HepG2 (cell line): ENCODE measurements around the gene SRSF1. TPM values are rescaled to one million over a fixed set of nuclear protein-coding genes. Genes with fewer than 3 reads are reported as not detected.

ENCODE experiments used
- E2F2 ChIP-seq: sonication (generic); formaldehyde crosslinking; IDR thresholded peaks from 2 replicates; pipeline ENCODE4 v1.4.0; 2020; ENCODE audit warnings: missing genetic modification reagents, borderline replicate concordance
- EED ChIP-seq: sonication (generic); formaldehyde crosslinking; IDR thresholded peaks from 2 replicates; pipeline ENCODE4 v1.5.0; 2020; ENCODE audit warnings: mild to moderate bottlenecking, missing genetic modification reagents
- FOXP1 ChIP-seq, 2 experiments: fragments of 450-650 bp in 1 of 2; IDR thresholded peaks; 2 replicates each; pipeline ENCODE4 v1.6.1; 2017 to 2018; ENCODE audit warnings: antibody characterized with exemption in 1 of 2
- KDM6A ChIP-seq: IDR thresholded peaks from 2 replicates; pipeline ENCODE4 v1.6.1; 2016; ENCODE audit warnings: low read depth
- MBD4 ChIP-seq: IDR thresholded peaks from 2 replicates; pipeline ENCODE4 v1.6.1; 2012; ENCODE audit warnings: low read length, inconsistent platforms, borderline replicate concordance
- MXD1 ChIP-seq: sonication (generic); formaldehyde crosslinking; IDR thresholded peaks from 2 replicates; pipeline ENCODE4 v1.4.0; 2020; ENCODE audit warnings: mild to moderate bottlenecking, missing genetic modification reagents
- NFATC3 ChIP-seq: sonication (generic); formaldehyde crosslinking; IDR thresholded peaks from 2 replicates; pipeline ENCODE4 v1.5.1; 2020; ENCODE audit warnings: mild to moderate bottlenecking, missing genetic modification reagents
- NR0B2 ChIP-seq: sonication (generic); formaldehyde crosslinking; IDR thresholded peaks from 2 replicates; pipeline ENCODE4 v1.4.0; 2020; ENCODE audit warnings: mild to moderate bottlenecking, missing genetic modification reagents
- TFDP1 ChIP-seq: IDR thresholded peaks from 2 replicates; pipeline ENCODE4 v1.6.1; 2016; ENCODE audit warnings: missing compliant biosample characterization, missing genetic modification reagents, borderline replicate concordance
- THAP8 ChIP-seq: sonication (generic); formaldehyde crosslinking; IDR thresholded peaks from 2 replicates; pipeline ENCODE4 v1.5.1; 2020; ENCODE audit warnings: missing genetic modification reagents, mild to moderate bottlenecking, borderline replicate concordance
- YEATS4 ChIP-seq: sonication (generic); formaldehyde crosslinking; IDR thresholded peaks from 2 replicates; pipeline ENCODE4 v1.4.0; 2020; ENCODE audit warnings: missing genetic modification reagents, borderline replicate concordance
- ZC3H13 ChIP-seq: sonication (generic); formaldehyde crosslinking; IDR thresholded peaks from 2 replicates; pipeline ENCODE4 v1.8.1; 2023; ENCODE audit warnings: mild to moderate bottlenecking, missing genetic modification reagents, moderate library complexity
- ZC3H4 ChIP-seq: sonication (generic); formaldehyde crosslinking; IDR thresholded peaks from 2 replicates; pipeline ENCODE4 v1.4.0; 2020; ENCODE audit warnings: missing genetic modification reagents, borderline replicate concordance
- ZFP36L2 ChIP-seq: sonication (generic); formaldehyde crosslinking; IDR thresholded peaks from 2 replicates; pipeline ENCODE4 v1.4.0; 2020; ENCODE audit warnings: missing genetic modification reagents
- ZNF124 ChIP-seq: sonication (generic); formaldehyde crosslinking; IDR thresholded peaks from 2 replicates; pipeline ENCODE4 v1.4.0; 2020; ENCODE audit warnings: missing genetic modification reagents
- ZNF207 ChIP-seq: fragments of 450-650 bp; IDR thresholded peaks from 2 replicates; pipeline ENCODE4 v1.6.1; 2016; ENCODE audit warnings: antibody characterized with exemption, borderline replicate concordance
- ZNF253 ChIP-seq: sonication (generic); formaldehyde crosslinking; IDR thresholded peaks from 2 replicates; pipeline ENCODE4 v1.8.0; 2022; ENCODE audit warnings: mild to moderate bottlenecking, missing genetic modification reagents, borderline replicate concordance
- ZNF563 ChIP-seq: sonication (generic); formaldehyde crosslinking; IDR thresholded peaks from 2 replicates; pipeline ENCODE4 v1.8.0; 2022; ENCODE audit warnings: mild to moderate bottlenecking, moderate library complexity, missing genetic modification reagents
- ZNF678 ChIP-seq: sonication (generic); formaldehyde crosslinking; IDR thresholded peaks from 2 replicates; pipeline ENCODE4 v1.4.0; 2020; ENCODE audit warnings: mild to moderate bottlenecking, missing genetic modification reagents
- ZNF790 ChIP-seq: sonication (generic); formaldehyde crosslinking; IDR thresholded peaks from 2 replicates; pipeline ENCODE4 v1.8.0; 2022; ENCODE audit warnings: missing genetic modification reagents, mild to moderate bottlenecking, borderline replicate concordance
- polyA plus RNA-seq, 8 experiments: library from polyadenylated mRNA; depleted of rRNA in 3 of 8; stranded (reverse) in 7 of 8; unstranded in 1 of 8; fragments of >200 nt; fragmentation: Illumina TruSeq in 4 of 8; extraction: Trizol in 4 of 8; gene quantifications; 2 replicates each; pipeline versions ENCODE4 v1.2.1 to v1.2.3, GENCODE V29; 2011 to 2016; ENCODE audit warnings: low read depth in 4 of 8, missing spikeins in 1 of 8, mixed read lengths in 1 of 8; ENCODE audit not compliant: insufficient read depth in 1 of 8
- total RNA-seq, 5 experiments: library from RNA; depleted of rRNA; stranded (reverse); fragments of >200 nt; fragmentation: Illumina TruSeq; extraction: Trizol; gene quantifications; 2 replicates each; pipeline ENCODE4 v1.2.3, GENCODE V29; 2016; ENCODE audit warnings: low read depth in 1 of 5

SRSF1 gene
- total and polyA plus RNA-seq, 2 of the 13 experiments (the other 11 are each of a cell fraction or from before 2014, with no cell fraction given), result 142 to 445 TPM

GRCh38 chr17:58006924-58007780 lies at the start of gene SRSF1 (continued):
- TF ChIP-seq MXD1 (peak; percentile 85), ZFP36L2 (CRISPR knock-in tag) (no peak), ZNF124 (CRISPR knock-in tag) (peak; percentile 83; the same call in 1 of the 2 replicates), NFATC3 (CRISPR knock-in tag) (peak; percentile 98), YEATS4 (CRISPR knock-in tag) (peak; percentile 99), EED (CRISPR knock-in tag) (peak; percentile 92; the same call in 1 of the 2 replicates), ZNF207 (0 out of 2 replicates have a peak, but pooled peaks have one; percentile 12), ZC3H4 (CRISPR knock-in tag) (peak; percentile 44; the same call in 1 of the 2 replicates), THAP8 (CRISPR knock-in tag) (no peak), ZNF253 (CRISPR knock-in tag) (no peak), ZNF678 (CRISPR knock-in tag) (peak; percentile 95), NR0B2 (CRISPR knock-in tag) (peak; percentile 93), ZNF563 (CRISPR knock-in tag) (peak; percentile 89), E2F2 (CRISPR knock-in tag) (peak; percentile 98; the same call in 1 of the 2 replicates), ZNF790 (CRISPR knock-in tag) (no peak; the same call in 1 of the 2 replicates), FOXP1 (IDR thresholded peaks at IDR 0.05) (no peak), FOXP1 (CRISPR knock-in tag; IDR thresholded peaks at IDR 0.05) (no peak; the same call in 1 of the 2 replicates), ZC3H13 (CRISPR knock-in tag) (peak; percentile 83), TFDP1 (CRISPR knock-in tag) (peak; percentile 98), KDM6A (CRISPR knock-in tag) (no peak), MBD4 (no peak)
